ENCODE results near the gene GRM8. TPM values are rescaled to one million over a fixed set of nuclear protein-coding genes. Genes with fewer than 3 reads are reported as not detected.

GRM8 gene
- total and polyA plus RNA-seq, 9 of the 15 experiments (the other 6 are each of a cell fraction or from before 2014, with no cell fraction given) = 0.13 TPM; not detected in 7

DNA sequence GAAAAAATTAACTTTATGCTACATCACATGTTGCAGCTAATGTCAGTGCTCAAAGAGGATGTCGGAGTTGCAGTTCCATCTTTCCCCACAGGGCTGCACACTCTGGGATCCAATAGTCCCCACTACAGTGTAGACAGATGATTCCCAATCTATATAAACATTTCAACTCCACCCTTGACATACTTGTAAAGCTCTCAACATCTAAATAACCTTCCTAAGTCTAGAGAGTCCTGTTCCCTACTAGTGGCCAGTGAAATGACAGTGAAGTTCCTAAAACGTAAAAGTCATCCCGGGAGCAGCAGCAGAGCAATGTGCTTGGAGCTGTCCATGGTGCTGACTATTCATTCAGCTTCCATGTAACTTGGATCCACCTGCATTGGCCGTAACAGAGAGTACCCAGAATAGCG is 145.1 kb downstream of the GRM8 start (continued):
- TF ChIP-seq MYBL2 (IDR thresholded peaks at IDR 0.05; ENCODE audit: low read depth) (no peak), MYBL2 (CRISPR knock-in tag; IDR thresholded peaks at IDR 0.05; ENCODE audit: borderline replicate concordance) (no peak), CSDE1 (IDR thresholded peaks at IDR 0.05) (no peak), STAG1 (CRISPR knock-in tag; IDR thresholded peaks at IDR 0.05; ENCODE audit: borderline replicate concordance) (no peak), ZNF143 (CRISPR knock-in tag; IDR thresholded peaks at IDR 0.05) (no peak), RNF2 (IDR thresholded peaks at IDR 0.05) (no peak), ZC3H8 (IDR thresholded peaks at IDR 0.05) (no peak), BCL6 (CRISPR knock-in tag; IDR thresholded peaks at IDR 0.05) (peak; percentile 76; the same call in 1 of the 2 replicates), RFX1 (IDR thresholded peaks at IDR 0.05) (no peak), MED1 (CRISPR knock-in tag; IDR thresholded peaks at IDR 0.05; ENCODE audit: borderline replicate concordance) (no peak), TAF1 (IDR thresholded peaks at IDR 0.05; ENCODE audit: control insufficient read depth, extremely low read depth, insufficient read depth, low read length, severe bottlenecking) (no peak), BRF1 (IDR thresholded peaks at IDR 0.05; ENCODE audit: borderline replicate concordance, extremely low read depth, insufficient read length) (no peak), HMG20A (CRISPR knock-in tag; conservative IDR thresholded peaks at IDR 0.05) (no peak), ZNF41 (CRISPR knock-in tag; conservative IDR thresholded peaks at IDR 0.05) (0 out of 2 replicates have a peak, but pooled peaks have one; percentile 66), SRSF3 (IDR thresholded peaks at IDR 0.05; ENCODE audit: insufficient read depth, low read length) (no peak), MAFG (tag; conservative IDR thresholded peaks at IDR 0.05) (peak; percentile 29; the same call in 1 of the 2 replicates), HLTF (IDR thresholded peaks at IDR 0.05) (no peak), EHMT2 (IDR thresholded peaks at IDR 0.05) (peak; percentile 100), RBM25 (IDR thresholded peaks at IDR 0.05; ENCODE audit: low read depth, low read length, severe bottlenecking) (no peak), ZNF24 (IDR thresholded peaks at IDR 0.05) (no peak), ZNF431 (CRISPR knock-in tag; IDR thresholded peaks at IDR 0.05) (0 out of 2 replicates have a peak, but pooled peaks have one; percentile 57), NONO (IDR thresholded peaks at IDR 0.05; ENCODE audit: low read depth in 2 of 2, low read length in 1 of 2) (no peak), ZSCAN29 (IDR thresholded peaks at IDR 0.05) (peak; percentile 51; the same call in 1 of the 2 replicates), DIDO1 (tag; IDR thresholded peaks at IDR 0.05; ENCODE audit: low read depth) (no peak)
- TF ChIP-seq, protein P1, sequence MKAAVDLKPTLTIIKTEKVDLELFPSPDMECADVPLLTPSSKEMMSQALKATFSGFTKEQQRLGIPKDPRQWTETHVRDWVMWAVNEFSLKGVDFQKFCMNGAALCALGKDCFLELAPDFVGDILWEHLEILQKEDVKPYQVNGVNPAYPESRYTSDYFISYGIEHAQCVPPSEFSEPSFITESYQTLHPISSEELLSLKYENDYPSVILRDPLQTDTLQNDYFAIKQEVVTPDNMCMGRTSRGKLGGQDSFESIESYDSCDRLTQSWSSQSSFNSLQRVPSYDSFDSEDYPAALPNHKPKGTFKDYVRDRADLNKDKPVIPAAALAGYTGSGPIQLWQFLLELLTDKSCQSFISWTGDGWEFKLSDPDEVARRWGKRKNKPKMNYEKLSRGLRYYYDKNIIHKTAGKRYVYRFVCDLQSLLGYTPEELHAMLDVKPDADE (conservative IDR thresholded peaks at IDR 0.05; ENCODE audit: control insufficient read depth, low read depth, low read length) = no peak

Data from K562 (cell line).